RKO (cell line): ENCODE data around the gene MAPT.

Experiments used
- DNase-seq: peaks from one replicate; pipeline ENCODE4 v3.0.0-alpha.2; 2016; ENCODE audit warnings: low spot score

MAPT gene

DNA sequence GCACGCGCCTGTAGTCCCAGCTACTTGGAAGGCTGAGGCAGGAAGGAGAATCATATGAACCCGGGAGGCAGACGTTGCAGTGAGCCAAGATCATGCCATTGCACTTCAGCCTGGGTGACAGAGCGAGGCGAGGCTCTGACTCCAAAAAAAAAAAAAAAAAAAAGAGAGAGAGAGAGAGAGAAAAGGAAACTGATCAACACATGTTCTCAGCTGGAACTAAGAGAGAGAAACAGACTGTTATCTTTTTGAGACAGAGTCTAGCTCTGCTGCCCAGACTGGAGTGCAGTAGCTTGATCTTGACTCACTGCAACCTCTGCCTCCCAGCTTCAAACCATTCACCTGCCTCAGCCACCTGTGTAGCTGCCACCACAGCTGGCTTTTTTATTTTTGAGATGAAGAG, 165.1 kb downstream of the MAPT start:
- DNase-seq, result no peak

DNA sequence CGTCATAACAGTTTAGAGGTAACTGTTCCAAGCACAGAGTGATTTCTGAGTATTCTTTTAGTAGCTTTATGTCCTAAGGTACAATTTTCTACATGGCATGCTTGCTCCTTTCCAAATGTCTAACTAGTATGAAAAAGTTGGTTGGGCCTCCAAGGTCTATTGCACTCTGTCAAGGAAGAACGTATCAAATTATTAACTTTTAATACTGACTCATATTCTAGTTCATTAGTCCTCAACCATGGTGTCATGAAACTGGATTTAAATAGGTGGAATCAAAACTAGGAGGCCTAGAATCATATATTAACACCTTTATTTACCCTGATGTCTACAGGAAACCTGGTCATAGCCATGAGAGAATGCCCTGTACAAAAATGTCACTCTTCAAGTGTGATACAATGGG, 166.1 kb downstream of the MAPT start:
- DNase-seq, result no peak

GRCh38 chr17:46061435-46061834, 167.1 kb downstream of the MAPT start:
- DNase-seq, result peak; percentile 38

DNA sequence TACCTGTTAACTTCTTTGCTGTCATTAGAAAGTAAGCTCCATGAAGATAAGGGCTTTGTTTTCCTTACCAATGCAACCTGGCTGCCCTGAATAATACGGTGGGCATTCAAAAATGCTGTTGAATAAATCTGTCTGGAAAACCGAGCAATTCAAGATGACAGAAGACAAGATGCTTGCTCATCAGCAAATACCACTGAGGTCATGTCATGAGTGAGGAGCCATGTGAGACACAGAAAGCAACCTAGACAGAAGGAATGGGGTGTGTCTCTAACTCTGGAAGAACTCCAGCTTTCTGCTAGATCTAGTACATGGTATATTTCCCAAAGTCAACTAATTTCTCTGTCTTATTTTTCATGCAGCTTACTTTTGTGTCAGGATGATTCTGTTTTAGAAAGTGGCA, 168.9 kb downstream of the MAPT start:
- peak; percentile 27 for DNase-seq

- DNase-seq, result no peak
Measured at GRCh38 chr17:46064460-46064859, 170.1 kb downstream of the MAPT start.

DNA sequence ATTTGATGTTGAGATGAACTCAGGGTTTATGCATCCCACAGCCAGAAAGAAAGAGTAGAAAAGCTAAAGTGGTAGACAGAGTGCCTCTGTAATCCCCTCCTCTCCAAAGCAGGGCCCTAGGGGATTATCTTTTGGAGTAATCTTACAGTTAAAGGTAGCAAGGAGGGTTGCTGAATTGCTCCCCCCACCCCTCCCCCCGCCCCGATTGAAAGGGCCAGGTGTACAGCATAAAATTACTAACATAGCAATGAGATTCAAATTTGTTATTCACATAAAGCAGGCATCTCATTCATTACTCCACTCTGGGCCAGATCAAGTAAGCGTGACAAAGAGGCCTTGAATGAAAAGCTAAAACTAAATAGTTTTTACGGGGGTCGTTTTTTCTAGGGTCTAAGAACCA, 177.4 kb downstream of the MAPT start:
- no peak for DNase-seq

DNA sequence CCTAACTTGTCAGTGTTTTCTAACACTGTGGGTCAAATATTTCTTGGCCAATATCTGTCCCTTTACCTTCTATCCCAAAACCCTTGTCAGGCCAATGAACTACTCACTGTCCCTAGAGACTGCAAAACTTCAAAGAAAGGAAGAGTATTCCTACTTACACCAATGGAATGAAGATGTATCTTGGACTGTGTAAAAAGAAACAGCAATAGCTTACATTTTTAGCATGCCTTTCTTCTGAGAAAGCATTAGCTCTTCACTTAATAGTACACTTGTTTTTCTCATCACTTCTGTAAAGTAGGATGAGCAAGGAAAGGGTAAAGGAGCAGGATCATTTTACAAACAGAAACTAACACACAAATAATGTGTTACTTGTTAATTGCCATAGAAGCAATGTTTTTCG, 178.6 kb downstream of the MAPT start:
- DNase-seq, result no peak

GRCh38 chr17:46074540-46074939, 180.2 kb downstream of the MAPT start:
- DNase-seq, result no peak
